Measurements from ENCODE around the gene INPP5E.

DNA sequence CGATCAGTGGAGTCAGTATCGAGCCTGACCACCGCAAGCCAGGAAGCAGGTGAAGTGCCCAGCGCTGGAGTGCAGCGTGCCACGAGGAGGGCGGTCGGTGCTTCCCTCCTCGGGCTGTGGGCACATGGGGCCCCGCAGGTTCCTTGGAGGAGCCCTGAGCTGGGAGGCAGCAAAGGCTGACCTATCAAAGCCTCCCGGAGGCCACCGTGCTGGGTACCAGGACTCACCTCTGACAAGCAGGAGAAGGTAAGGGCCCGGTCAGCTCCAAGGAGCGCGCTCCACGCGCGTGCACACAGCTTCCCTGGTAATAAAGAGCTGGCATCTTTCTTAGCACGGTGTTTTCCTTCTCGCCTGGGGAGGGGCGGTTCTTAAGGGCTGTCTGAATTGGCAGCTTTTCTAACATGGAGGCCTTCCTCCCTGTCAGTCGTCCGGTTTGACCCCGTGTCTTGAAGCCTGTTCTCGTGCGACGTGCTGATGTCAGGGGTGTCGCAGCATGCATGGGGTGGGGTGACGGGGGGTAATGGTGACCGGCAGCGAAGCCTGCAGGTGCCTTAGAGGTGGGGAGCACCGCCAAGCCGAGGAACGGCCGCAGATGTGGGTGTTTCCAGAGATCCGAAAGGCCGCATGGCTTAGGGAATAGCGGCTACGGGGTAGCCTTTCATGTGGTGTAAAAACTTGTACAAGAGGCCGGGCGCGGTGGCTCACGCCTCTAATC lies 16.1 kb downstream of the INPP5E start:
- no peak for TF ChIP-seq TAF1 (IDR thresholded peaks at IDR 0.05; ENCODE audit: borderline replicate concordance, insufficient read depth, low read length)
- TF ChIP-seq, protein P1, sequence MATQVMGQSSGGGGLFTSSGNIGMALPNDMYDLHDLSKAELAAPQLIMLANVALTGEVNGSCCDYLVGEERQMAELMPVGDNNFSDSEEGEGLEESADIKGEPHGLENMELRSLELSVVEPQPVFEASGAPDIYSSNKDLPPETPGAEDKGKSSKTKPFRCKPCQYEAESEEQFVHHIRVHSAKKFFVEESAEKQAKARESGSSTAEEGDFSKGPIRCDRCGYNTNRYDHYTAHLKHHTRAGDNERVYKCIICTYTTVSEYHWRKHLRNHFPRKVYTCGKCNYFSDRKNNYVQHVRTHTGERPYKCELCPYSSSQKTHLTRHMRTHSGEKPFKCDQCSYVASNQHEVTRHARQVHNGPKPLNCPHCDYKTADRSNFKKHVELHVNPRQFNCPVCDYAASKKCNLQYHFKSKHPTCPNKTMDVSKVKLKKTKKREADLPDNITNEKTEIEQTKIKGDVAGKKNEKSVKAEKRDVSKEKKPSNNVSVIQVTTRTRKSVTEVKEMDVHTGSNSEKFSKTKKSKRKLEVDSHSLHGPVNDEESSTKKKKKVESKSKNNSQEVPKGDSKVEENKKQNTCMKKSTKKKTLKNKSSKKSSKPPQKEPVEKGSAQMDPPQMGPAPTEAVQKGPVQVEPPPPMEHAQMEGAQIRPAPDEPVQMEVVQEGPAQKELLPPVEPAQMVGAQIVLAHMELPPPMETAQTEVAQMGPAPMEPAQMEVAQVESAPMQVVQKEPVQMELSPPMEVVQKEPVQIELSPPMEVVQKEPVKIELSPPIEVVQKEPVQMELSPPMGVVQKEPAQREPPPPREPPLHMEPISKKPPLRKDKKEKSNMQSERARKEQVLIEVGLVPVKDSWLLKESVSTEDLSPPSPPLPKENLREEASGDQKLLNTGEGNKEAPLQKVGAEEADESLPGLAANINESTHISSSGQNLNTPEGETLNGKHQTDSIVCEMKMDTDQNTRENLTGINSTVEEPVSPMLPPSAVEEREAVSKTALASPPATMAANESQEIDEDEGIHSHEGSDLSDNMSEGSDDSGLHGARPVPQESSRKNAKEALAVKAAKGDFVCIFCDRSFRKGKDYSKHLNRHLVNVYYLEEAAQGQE (IDR thresholded peaks at IDR 0.05; ENCODE audit: insufficient read depth in 1 of 2, low read depth in 2 of 2, low read length in 2 of 2) = no peak
